Smooth muscle cell (in vitro differentiated cells): Measurements from ENCODE around the gene RHOV. TPM values are rescaled to one million over a fixed set of nuclear protein-coding genes. Genes with fewer than 3 reads are reported as not detected.

ENCODE experiments used
- DNase-seq: peaks from one replicate; lab custom pipeline; 2025; ENCODE audit not compliant: unreplicated experiment; lab: John Stamatoyannopoulos, UW
- H2AFZ ChIP-seq: fragments of 200-600 bp; sonication (generic); 2 replicates; pipeline ENCODE4 v1.6.0; 2016; ENCODE audit warnings: antibody characterized with exemption, low read depth, mild to moderate bottlenecking
- H3F3A ChIP-seq: fragments of 200-600 bp; sonication (generic); 2 replicates; pipeline ENCODE4 v1.6.0; 2017; ENCODE audit warnings: antibody characterized with exemption, low read depth
- H3K27ac ChIP-seq: fragments of 200-600 bp; sonication (generic); 2 replicates; pipeline ENCODE4 v1.5.1; 2016; ENCODE audit warnings: low read depth, mild to moderate bottlenecking
- H3K27me3 ChIP-seq: fragments of 200-600 bp; sonication (generic); 2 replicates; pipeline ENCODE4 v1.6.1; 2016; ENCODE audit warnings: low read depth, mild to moderate bottlenecking
- H3K36me3 ChIP-seq: fragments of 200-600 bp; sonication (generic); 2 replicates; pipeline ENCODE4 v1.5.1; 2016; ENCODE audit warnings: low read depth
- H3K4me1 ChIP-seq: fragments of 200-600 bp; sonication (generic); 2 replicates; pipeline ENCODE4 v1.5.1; 2016; ENCODE audit warnings: low read depth
- H3K4me2 ChIP-seq: fragments of 200-600 bp; sonication (generic); 2 replicates; pipeline ENCODE4 v1.6.0; 2016; ENCODE audit warnings: mild to moderate bottlenecking
- H3K4me3 ChIP-seq: fragments of 200-600 bp; sonication (generic); 2 replicates; pipeline ENCODE4 v1.5.1; 2016; ENCODE audit warnings: mild to moderate bottlenecking
- H3K79me2 ChIP-seq: fragments of 200-600 bp; sonication (generic); 2 replicates; pipeline ENCODE4 v1.6.0; 2016; ENCODE audit warnings: low read depth, mild to moderate bottlenecking
- H3K9ac ChIP-seq: fragments of 200-600 bp; sonication (generic); 2 replicates; pipeline ENCODE4 v1.6.0; 2016; ENCODE audit warnings: low read depth
- H3K9me3 ChIP-seq: fragments of 200-600 bp; sonication (generic); replicated peaks from 2 replicates; pipeline ENCODE4 v1.5.1; 2016; ENCODE audit warnings: low read depth
- H4K20me1 ChIP-seq: fragments of 200-600 bp; sonication (generic); 2 replicates; pipeline ENCODE4 v1.6.0; 2016; ENCODE audit warnings: low read depth
- CTCF ChIP-seq: fragments of 200-600 bp; sonication (generic); IDR thresholded peaks from 2 replicates; pipeline ENCODE4 v1.5.1; 2017; ENCODE audit warnings: borderline replicate concordance, mild to moderate bottlenecking, antibody characterized with exemption; ENCODE audit not compliant: insufficient read depth, poor library complexity, severe bottlenecking
- WGBS: methylation state at CpG from one replicate; pipeline ENCODE4 v1.1.7; 2016; ENCODE audit warnings: low lambda C conversion rate; 5-methylcytosine and 5-hydroxymethylcytosine counted together
- polyA plus RNA-seq: library from polyadenylated mRNA; unstranded; fragments of >200 nt; fragmentation: Nextera tagmentation; extraction: Ambion mirVana; gene quantifications from 2 replicates; pipeline ENCODE4 v1.2.1, GENCODE V29; 2016
- total RNA-seq: library from RNA; depleted of rRNA; stranded (reverse); fragments of >200 nt; gene quantifications from 2 replicates; pipeline ENCODE4 v1.2.3, GENCODE V29; 2014

Gene RHOV
- total and polyA plus RNA-seq, 2 experiments from 2014 or later, result 3.0 to 3.3 TPM

- Histone ChIP-seq H3K79me2 (no peaks in the 10 kb centered on the region), H3K9ac (no peak overlapping the region), H4K20me1 (no peaks in the 10 kb centered on the region), H3K4me3 (no peak overlapping the region), H2AFZ (no peak overlapping the region), H3K4me2 (no peak overlapping the region), H3K4me1 (no peaks in the 10 kb centered on the region), H3F3A (no peaks in the 10 kb centered on the region), H3K27ac (no peak overlapping the region), H3K27me3 (no peaks in the 10 kb centered on the region), H3K36me3 (no peaks in the 10 kb centered on the region), H3K9me3 (no peaks in the 10 kb centered on the region)
- 79% methylated on average over 1 of the region's 1 CpG for WGBS
- DNase-seq, result no peak
- TF ChIP-seq CTCF, result no peak
Observed at GRCh38 chr15:40886586-40886985, 12.6 kb upstream of the RHOV start.

GRCh38 chr15:40881351-40881750 lies 7.3 kb upstream of the RHOV start:
- H3K4me1 ChIP-seq, result no peaks in the 10 kb centered on the region
- no peak overlapping the region for H3K4me3 ChIP-seq
- H3K27ac ChIP-seq, result no peak overlapping the region
- no peaks in the 10 kb centered on the region for H4K20me1 ChIP-seq
- H3K27me3 ChIP-seq, result no peaks in the 10 kb centered on the region
- H3K36me3 ChIP-seq, result no peaks in the 10 kb centered on the region
- TF ChIP-seq CTCF, result no peak
- H3F3A ChIP-seq, result no peaks in the 10 kb centered on the region
- no peak overlapping the region for H3K9ac ChIP-seq
- no peak overlapping the region for H2AFZ ChIP-seq
- no peak overlapping the region for H3K4me2 ChIP-seq
- H3K9me3 ChIP-seq, result no peaks in the 10 kb centered on the region
- no peak for DNase-seq
- 92% methylated on average over 6 of the region's 6 CpGs for WGBS
- no peaks in the 10 kb centered on the region for H3K79me2 ChIP-seq

DNA sequence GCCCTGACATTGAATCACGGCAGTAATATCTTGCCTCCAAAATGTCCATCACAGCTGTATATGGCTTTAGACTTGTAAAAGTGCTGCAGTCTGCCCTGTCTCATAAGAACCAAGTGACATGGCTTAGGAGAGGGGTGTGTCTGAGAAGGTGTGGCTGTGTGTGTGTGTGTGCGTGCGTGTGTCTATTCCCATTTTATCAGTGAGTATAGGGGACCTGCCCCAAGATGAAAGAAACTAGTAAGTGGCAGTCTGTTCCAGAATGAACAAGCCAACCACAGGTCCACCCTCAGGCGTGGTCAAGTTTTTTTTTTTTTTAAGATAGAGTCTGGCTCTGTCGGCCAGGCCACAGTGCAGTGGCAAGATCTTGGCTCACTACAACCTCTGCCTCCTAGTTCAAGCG lies 5.6 kb upstream of the RHOV start:
- Histone ChIP-seq H3K27ac (no peak overlapping the region), H3F3A (no peaks in the 10 kb centered on the region), H3K4me3 (no peak overlapping the region), H3K4me1 (no peaks in the 10 kb centered on the region), H2AFZ (no peak overlapping the region), H3K36me3 (no peaks in the 10 kb centered on the region), H3K79me2 (no peaks in the 10 kb centered on the region), H3K4me2 (no peak overlapping the region), H3K27me3 (peaks cover under 1% of the 10 kb centered on the region), H3K9me3 (no peaks in the 10 kb centered on the region), H4K20me1 (no peaks in the 10 kb centered on the region), H3K9ac (no peak overlapping the region)
- WGBS, result 88% methylated on average over 6 of the region's 6 CpGs
- DNase-seq, result no peak
- TF ChIP-seq CTCF, result no peak

DNA sequence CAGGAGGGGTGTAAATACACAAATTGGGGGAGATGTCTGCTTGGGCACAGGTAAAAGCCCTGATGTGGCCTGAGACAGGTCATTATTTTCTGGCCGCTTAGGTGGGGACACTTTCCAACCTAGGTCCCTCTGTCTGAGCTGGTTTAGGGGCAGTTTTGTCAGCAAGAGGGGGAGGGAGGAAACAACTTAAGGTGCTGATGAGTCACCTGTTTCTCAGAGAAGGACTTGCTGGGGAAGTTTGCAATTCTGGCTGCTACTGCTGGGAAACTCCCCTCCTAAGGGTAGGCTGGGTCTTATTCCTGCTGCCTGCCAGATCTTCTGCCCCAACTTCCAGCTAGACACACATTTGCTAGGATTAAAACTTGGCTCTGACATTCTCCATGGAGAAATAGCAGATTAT lies 4.8 kb upstream of the RHOV start:
- Histone ChIP-seq H3K4me2 (no peak overlapping the region), H3K27me3 (peaks cover 9% of the 10 kb centered on the region), H3F3A (no peaks in the 10 kb centered on the region), H3K79me2 (no peaks in the 10 kb centered on the region), H3K36me3 (no peaks in the 10 kb centered on the region), H3K9me3 (no peaks in the 10 kb centered on the region), H4K20me1 (no peaks in the 10 kb centered on the region), H3K9ac (no peak overlapping the region), H3K27ac (peak overlapping the region; percentile 62), H3K4me3 (no peak overlapping the region), H2AFZ (no peak overlapping the region), H3K4me1 (no peaks in the 10 kb centered on the region)
- no peak for DNase-seq
- no peak for TF ChIP-seq CTCF
- 61% methylated on average over 1 of the region's 1 CpG for WGBS
